Tongue (tissue), 2 donors: ENCODE data around the gene BANP. TPM values are rescaled to one million over a fixed set of nuclear protein-coding genes. Genes with fewer than 3 reads are reported as not detected.
"Not testable (repeated sequence)": the region's sequence is repeated elsewhere in the genome, so short reads cannot be mapped to it uniquely, and the experiment has no call there.

Experiments used
- DNase-seq: peaks from one replicate; pipeline ENCODE4 v3.0.0-alpha.2; 2015
- total RNA-seq: library from RNA; depleted of rRNA; stranded (reverse); fragments of >200 nt; gene quantifications from one replicate; pipeline ENCODE4 v1.2.3, GENCODE V29; 2014

BANP gene
- total RNA-seq, 1 donor from 2014 or later, result 35.2 TPM

- DNase-seq, result no peak
These were observed 99.9 kb downstream of the BANP start for GRCh38 chr16:88050952-88051660.

- no peak for DNase-seq
These were observed 101.4 kb downstream of the BANP start for GRCh38 chr16:88052661-88053060.

GRCh38 chr16:88053479-88053878 lies 102.2 kb downstream of the BANP start:
- DNase-seq, result not testable (repeated sequence)

DNA sequence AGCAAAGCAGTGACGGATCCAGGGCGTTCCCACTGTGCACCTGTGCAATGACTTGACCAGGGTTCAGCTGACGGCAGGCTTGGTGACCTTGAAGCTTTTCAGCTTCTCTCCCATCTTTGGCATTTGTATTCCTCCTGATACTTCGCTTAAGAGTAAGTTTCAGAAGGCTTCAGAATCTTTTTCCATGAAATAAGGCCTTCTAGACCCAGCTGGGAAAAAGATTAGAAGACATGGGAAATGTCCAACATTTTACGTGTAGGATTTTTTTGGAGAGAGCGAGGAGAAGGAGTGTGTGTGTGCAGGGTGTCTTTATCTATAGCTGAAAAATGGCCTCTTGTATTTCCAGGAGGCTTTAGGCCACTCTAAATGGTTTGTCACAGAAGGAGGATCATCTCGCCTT lies 104.1 kb downstream of the BANP start:
- DNase-seq, result no peak

- no peak for DNase-seq
These were observed 105.0 kb downstream of the BANP start for GRCh38 chr16:88056212-88056611.

DNA sequence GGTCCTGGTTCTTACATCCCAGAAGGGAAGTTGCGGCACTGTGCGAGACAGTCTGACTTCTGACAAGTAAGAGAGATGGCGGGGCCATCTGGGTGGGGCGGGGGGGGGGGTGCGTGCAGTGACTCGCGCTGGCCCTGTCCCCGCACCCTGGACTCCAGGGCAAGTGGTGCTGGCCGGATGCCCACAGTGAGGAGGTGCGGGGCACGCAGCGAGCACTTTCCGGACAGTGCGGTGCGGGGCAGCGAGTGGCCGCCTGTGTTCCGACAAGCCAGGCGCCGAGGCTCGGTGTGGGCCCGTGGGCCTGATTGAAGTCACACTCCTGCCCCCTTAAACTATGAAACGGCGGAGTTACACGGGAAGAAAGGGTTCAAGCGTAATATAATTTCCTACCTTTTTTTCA lies 106.4 kb downstream of the BANP start:
- DNase-seq, result no peak

- no peak for DNase-seq
These were observed 106.9 kb downstream of the BANP start for GRCh38 chr16:88058136-88058535.

DNA sequence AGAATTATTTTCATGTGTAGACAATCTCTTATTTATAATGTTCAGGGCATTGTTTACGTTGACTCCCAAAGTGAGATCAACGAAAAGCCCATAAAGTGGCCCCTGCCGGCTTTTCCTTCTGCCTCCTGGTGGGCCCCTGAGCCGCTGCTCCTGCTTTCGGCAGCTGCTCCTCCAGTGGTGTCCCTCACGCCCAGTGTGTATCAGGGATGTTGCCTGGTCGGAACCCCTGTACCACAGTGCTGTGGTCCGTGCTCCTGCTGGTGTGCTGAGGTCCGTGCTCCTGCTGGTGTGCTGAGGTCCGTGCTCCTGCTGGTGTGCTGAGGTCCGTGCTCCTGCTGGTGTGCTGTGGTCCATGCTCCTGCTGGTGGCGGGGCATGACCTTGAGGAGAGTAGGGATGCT lies 107.6 kb downstream of the BANP start:
- no peak for DNase-seq

GRCh38 chr16:88059701-88060386 lies 108.6 kb downstream of the BANP start:
- DNase-seq, result no peak

DNA sequence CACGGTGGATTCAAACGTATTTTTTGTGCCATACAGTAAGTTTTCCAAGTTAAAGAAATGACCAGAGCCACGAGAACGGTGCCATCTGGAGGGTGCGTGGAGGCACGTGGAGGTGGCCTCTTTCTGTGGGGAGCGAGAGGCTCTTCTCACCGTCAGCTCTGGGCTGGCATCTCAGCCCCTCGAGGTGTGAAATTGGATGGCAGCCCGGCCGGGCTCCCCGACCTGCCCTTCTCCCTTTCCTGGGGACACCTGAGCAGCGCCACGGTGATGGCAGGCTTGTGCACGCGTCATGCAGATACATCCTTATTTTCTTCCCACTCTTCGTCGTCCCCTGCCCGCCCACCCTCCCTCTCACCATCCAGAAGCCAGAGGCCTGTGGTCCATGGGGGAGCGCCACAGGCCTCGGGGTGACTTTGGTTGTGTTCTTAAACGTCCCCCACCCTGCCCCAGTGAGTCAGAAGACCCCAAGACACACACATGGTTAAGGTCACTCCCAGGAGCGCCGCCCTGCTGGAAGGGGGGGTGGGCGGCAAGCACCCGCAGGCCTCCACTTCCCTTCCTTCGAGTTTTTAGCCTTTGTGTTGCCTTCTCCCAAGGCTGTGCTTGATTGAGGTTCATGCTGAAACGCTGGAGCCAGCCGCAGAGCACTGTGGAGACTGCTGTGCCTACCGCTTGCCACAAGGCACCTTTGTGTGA lies 109.4 kb downstream of the BANP start:
- no peak for DNase-seq

GRCh38 chr16:88061346-88062110 lies 110.3 kb downstream of the BANP start:
- no peak for DNase-seq

DNA sequence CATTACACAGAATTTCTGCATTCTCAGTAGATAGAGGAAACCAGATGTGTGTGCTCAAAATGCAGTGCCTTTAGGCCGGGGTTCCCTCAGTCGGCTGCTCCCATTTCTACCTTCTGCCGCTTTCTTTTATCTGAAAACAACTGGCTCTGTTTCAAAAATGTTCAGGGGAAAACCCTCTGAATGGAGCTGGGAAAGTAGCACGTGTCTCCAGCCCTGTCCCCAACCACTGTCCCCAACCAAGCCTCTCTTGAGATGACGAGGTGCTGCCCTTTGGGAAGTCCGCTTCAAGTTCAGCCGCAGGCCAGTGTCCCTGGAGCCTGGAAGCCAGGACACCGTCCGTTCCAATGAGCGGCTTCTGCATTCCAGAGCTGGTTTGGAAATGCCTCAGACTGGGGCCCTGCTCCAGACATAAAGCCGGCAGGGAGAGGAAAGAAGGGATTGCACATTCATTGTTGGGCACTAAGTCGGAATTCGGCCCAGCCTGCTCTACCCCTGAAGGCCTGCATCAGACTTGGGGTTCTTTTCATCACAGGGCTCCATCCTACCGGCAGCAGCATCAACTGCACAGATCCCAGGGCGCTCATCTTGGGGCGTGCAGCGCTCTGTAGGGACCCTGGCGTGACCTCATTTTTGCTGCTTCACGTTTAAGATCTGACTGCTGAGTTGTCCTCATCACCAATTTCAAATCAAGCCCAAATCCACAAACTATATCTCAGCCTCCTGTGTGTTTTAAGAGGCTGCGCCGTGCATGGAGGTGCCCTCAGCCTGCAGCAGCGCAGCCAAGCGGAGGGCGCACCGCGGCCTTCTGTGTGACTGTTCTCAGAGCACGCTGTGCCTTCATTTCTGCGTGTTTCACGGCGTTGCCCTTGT lies 111.3 kb downstream of the BANP start:
- peak; percentile 31 for DNase-seq

DNA sequence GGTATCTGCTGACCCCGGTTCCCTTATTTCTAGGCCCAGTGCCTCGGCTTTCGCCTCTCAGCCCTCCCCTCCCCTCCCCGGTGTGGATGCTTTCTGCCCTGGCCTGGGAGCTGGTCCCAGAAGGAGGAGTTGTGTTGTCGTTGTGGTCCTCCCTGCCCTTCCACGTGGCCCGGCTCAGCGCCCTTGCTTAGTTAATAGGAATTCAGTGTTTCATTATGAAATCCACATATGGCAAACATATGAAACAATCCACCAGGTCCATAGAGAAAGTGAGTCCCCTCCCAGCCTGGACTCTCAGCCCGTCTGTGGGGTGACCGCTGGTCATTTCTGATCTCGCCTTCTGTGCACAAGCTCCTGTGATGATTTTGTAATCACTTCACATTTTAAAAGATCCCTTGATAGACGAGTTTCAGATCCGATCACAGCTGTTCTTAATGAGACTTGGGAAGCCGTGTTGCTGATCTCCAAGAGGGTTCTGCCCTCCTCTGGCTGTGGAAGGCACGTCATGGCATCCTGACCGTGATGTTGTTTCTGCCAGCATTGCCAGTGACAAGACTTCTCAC lies 112.1 kb downstream of the BANP start:
- peak; percentile 48 for DNase-seq

GRCh38 chr16:88064011-88064888 lies 113.0 kb downstream of the BANP start:
- DNase-seq, result no peak

DNA sequence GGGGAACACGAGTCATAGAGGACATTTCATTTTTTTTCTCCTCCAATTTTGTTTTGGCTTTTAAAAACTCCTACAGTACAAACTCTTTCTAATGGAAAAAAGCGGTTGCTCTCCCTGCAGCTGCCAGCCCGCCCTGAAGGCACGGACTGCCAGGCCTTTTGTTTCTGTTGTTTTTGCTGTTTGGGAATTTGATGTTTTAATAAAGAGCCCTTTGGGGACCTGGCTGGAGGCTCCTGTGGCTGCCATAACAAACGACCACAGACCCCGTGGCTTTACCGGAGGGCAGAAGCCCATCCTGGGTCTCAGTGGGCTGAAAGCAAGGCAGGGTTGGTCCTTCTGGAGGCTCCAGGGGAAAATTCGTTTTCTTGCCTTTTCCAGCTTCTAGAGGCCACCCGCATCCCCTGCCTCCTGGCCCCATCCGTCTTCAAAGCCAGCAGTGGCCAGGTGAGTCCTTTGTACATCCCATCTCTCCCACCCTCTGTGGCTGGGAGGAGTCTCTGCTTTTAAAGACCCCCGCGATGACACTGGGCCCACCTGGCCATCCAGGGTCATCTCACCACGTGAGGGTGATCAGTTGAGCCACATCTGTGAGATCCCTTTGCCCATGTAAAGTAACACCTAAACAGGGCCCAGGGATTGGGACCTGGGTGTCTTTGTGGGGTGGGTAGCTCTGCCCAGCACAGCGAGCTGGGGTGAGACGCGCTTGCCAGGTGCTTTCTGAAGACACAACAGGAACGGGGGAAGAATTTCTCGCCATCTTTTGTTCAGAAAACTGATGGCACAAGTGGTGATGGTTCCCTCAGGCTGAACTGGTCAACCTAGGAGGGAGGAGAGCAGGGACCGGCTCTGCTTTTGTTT lies 113.9 kb downstream of the BANP start:
- DNase-seq, result no peak

DNA sequence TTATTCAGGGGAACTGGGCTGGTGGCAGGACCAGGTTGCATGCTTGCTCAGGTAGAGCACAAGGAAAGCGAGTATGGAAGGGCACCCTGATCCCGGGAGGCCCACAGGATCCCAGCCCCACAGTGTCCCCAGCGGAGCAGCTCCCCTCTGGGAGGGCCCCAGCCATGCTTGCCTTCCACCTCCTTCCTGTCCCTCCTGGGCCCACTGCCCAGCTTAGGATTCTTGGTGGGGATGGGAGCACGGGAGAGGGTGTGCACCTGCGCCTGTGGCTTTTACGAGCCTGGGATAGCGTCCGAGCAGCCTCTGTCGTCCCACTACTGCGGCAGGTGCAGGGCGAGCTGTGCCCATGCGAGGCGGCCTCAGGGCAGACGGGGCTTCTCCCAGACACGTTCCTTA lies 114.5 kb downstream of the BANP start:
- no peak for DNase-seq

DNA sequence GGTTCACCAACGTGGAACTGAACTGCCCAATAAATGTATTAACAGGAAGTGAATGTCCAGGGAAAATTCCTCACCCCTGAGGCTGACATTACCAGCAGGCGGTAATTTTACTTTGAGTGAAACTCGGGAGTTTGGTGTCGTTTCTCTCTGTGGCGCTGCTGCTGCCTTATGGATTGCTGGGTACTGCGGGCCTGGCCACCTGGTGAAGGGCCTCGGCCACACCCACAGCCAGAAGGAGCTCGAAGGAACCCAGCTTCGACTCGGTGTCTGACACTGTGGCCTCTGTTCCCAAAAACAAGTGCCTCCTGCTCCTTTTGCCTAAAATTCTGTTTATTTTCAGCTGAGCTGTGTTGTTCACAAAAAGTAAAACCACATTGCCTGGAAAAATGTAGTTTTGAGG lies 115.0 kb downstream of the BANP start:
- DNase-seq, result no peak

DNA sequence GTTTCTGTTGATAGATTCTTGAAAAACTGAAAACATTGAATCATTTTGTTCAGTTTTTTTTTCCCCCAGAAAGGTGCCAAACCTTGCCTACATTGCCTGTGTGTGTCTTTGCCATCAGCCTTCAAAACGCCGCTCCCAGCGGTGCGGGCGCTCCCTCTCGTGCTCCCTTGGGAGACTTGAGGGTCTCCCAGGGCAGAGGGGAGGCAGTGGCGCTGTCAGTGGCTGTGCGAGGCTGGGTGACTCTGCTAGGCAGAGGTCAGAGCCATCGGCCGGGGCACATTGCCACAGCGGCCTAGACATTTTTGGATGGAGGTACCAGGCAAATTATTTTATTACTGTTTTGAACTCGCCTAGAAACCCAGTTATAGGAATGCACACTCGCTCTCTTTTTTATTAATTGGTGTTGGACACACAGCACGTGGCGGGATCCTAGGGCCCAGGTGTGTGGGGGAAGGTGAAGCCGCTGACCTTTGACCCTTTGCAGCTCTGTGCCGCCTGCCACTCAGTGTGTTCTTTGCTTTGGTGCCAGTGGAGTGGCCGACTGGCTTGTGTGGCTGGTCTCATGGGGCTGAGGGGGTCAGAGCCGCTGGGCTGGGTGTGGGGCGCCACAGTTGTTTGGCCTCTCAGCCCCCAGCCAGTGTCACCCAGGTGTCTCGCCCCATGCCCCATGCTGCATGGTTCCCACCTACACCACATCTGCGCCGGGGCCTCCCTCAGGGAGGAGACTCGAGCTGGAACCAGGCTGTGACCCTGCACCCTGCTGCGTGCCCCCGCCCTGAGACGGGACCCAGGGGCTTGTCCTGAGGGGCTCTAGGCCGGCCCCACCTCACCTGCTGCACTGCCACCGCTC lies 115.7 kb downstream of the BANP start:
- DNase-seq, result no peak
